HEK293 (cell line): Measurements from ENCODE around the gene ZNF513.

Experiments used
- CTCF ChIP-seq: fragments of 450-650 bp; formaldehyde crosslinking; IDR thresholded peaks from 2 replicates; pipeline ENCODE4 v1.5.1; 2016; ENCODE audit warnings: missing biosample characterization, missing genetic modification characterization
- GFI1B ChIP-seq: fragments of 450-650 bp; formaldehyde crosslinking; IDR thresholded peaks from 2 replicates; pipeline ENCODE4 v1.5.1; 2016; ENCODE audit warnings: missing biosample characterization, missing genetic modification characterization
- GLI2 ChIP-seq: fragments of 450-650 bp; formaldehyde crosslinking; IDR thresholded peaks from 2 replicates; pipeline ENCODE4; 2017; ENCODE audit warnings: missing biosample characterization, missing genetic modification characterization, low read depth, borderline replicate concordance
- HIC1 ChIP-seq: fragments of 450-650 bp; formaldehyde crosslinking; IDR thresholded peaks from 2 replicates; pipeline ENCODE4 v1.5.1; 2016; ENCODE audit warnings: missing biosample characterization, missing genetic modification characterization
- HOXA7 ChIP-seq: sonication (generic); formaldehyde crosslinking; IDR thresholded peaks from 2 replicates; pipeline ENCODE4 v1.8.1; 2022; ENCODE audit warnings: missing genetic modification reagents, borderline replicate concordance
- IKZF3 ChIP-seq: fragments of 450-650 bp; IDR thresholded peaks from 2 replicates; pipeline ENCODE4 v1.5.0; 2018; ENCODE audit warnings: missing biosample characterization, mild to moderate bottlenecking, missing genetic modification characterization, moderate library complexity
- KLF10 ChIP-seq: fragments of 450-650 bp; IDR thresholded peaks from 2 replicates; pipeline ENCODE4 v1.5.1; 2018; ENCODE audit warnings: missing biosample characterization, mild to moderate bottlenecking, missing genetic modification characterization
- MEIS1 ChIP-seq: sonication (generic); formaldehyde crosslinking; IDR thresholded peaks from 2 replicates; pipeline ENCODE4 v1.8.1; 2022; ENCODE audit warnings: missing genetic modification reagents, mild to moderate bottlenecking, borderline replicate concordance
- OSR2 ChIP-seq: fragments of 450-650 bp; formaldehyde crosslinking; IDR thresholded peaks from 2 replicates; pipeline ENCODE4 v1.5.1; 2016; ENCODE audit warnings: missing biosample characterization, missing genetic modification characterization
- RBAK ChIP-seq: fragments of 450-650 bp; formaldehyde crosslinking; IDR thresholded peaks from 2 replicates; pipeline ENCODE4 v1.5.1; 2016; ENCODE audit warnings: missing biosample characterization, missing genetic modification characterization
- REST ChIP-seq: fragments of 450-650 bp; formaldehyde crosslinking; IDR thresholded peaks from 2 replicates; pipeline ENCODE4 v1.5.1; 2016; ENCODE audit warnings: missing biosample characterization, missing genetic modification characterization
- SETDB1 ChIP-seq: IDR thresholded peaks from one replicate; pipeline ENCODE4 v1.6.1; 2017; ENCODE audit warnings: mild to moderate bottlenecking, low read length, moderate library complexity, mixed read lengths; ENCODE audit not compliant: insufficient read length
- YY2 ChIP-seq: fragments of 450-650 bp; formaldehyde crosslinking; IDR thresholded peaks from 2 replicates; pipeline ENCODE4 v1.5.1; 2016; ENCODE audit warnings: missing biosample characterization, missing genetic modification characterization
- ZBTB21 ChIP-seq: fragments of 450-650 bp; formaldehyde crosslinking; IDR thresholded peaks from 2 replicates; pipeline ENCODE4 v1.5.1; 2017; ENCODE audit warnings: missing biosample characterization, missing genetic modification characterization
- ZNF114 ChIP-seq: fragments of 450-650 bp; formaldehyde crosslinking; IDR thresholded peaks from 2 replicates; pipeline ENCODE4 v1.5.0; 2017; ENCODE audit warnings: missing biosample characterization, missing genetic modification characterization
- ZNF175 ChIP-seq: fragments of 450-650 bp; formaldehyde crosslinking; IDR thresholded peaks from 2 replicates; pipeline ENCODE4 v1.5.1; 2016; ENCODE audit warnings: missing biosample characterization, missing genetic modification characterization
- ZNF202 ChIP-seq: fragments of 450-650 bp; formaldehyde crosslinking; IDR thresholded peaks from 2 replicates; pipeline ENCODE4 v1.5.1; 2016; ENCODE audit warnings: missing biosample characterization, missing genetic modification characterization, borderline replicate concordance
- ZNF221 ChIP-seq: fragments of 450-650 bp; formaldehyde crosslinking; IDR thresholded peaks from 2 replicates; pipeline ENCODE4 v1.5.1; 2017; ENCODE audit warnings: missing biosample characterization, missing genetic modification characterization, borderline replicate concordance
- ZNF266 ChIP-seq: fragments of 450-650 bp; formaldehyde crosslinking; IDR thresholded peaks from 2 replicates; pipeline ENCODE4 v1.5.1; 2016; ENCODE audit warnings: missing biosample characterization, missing genetic modification characterization, low read depth
- ZNF335 ChIP-seq: fragments of 450-650 bp; formaldehyde crosslinking; conservative IDR thresholded peaks from 2 replicates; pipeline ENCODE4 v1.5.1; 2016; ENCODE audit warnings: missing biosample characterization, missing genetic modification characterization
- ZNF514 ChIP-seq: fragments of 450-650 bp; formaldehyde crosslinking; IDR thresholded peaks from 2 replicates; pipeline ENCODE4 v1.5.1; 2016; ENCODE audit warnings: missing biosample characterization, missing genetic modification characterization
- ZNF549 ChIP-seq: fragments of 450-650 bp; IDR thresholded peaks from 2 replicates; pipeline ENCODE4 v1.5.1; 2018; ENCODE audit warnings: missing biosample characterization, missing genetic modification characterization, mild to moderate bottlenecking, inconsistent platforms, moderate library complexity
- ZNF621 ChIP-seq: fragments of 450-650 bp; formaldehyde crosslinking; IDR thresholded peaks from 2 replicates; pipeline ENCODE4 v1.5.1; 2017; ENCODE audit warnings: missing biosample characterization, missing genetic modification characterization
- ZNF707 ChIP-seq: fragments of 450-650 bp; formaldehyde crosslinking; IDR thresholded peaks from 2 replicates; pipeline ENCODE4 v1.5.1; 2016; ENCODE audit warnings: missing biosample characterization, missing genetic modification characterization
- ZNF777 ChIP-seq: fragments of 450-650 bp; formaldehyde crosslinking; IDR thresholded peaks from 2 replicates; pipeline ENCODE4 v1.5.1; 2017; ENCODE audit warnings: missing biosample characterization, missing genetic modification characterization, borderline replicate concordance
- ZNF830 ChIP-seq: fragments of 450-650 bp; IDR thresholded peaks from 2 replicates; pipeline ENCODE4 v1.5.0; 2018; ENCODE audit warnings: missing biosample characterization, missing genetic modification characterization, low read depth, mild to moderate bottlenecking, moderate library complexity
- ZNF837 ChIP-seq: fragments of 450-650 bp; formaldehyde crosslinking; IDR thresholded peaks from 2 replicates; pipeline ENCODE4 v1.5.1; 2016; ENCODE audit warnings: missing biosample characterization, missing genetic modification characterization
- ZNF843 ChIP-seq: fragments of 450-650 bp; formaldehyde crosslinking; IDR thresholded peaks from 2 replicates; pipeline ENCODE4 v1.5.1; 2016; ENCODE audit warnings: missing biosample characterization, missing genetic modification characterization
- ZSCAN4 ChIP-seq: fragments of 450-650 bp; formaldehyde crosslinking; IDR thresholded peaks from 2 replicates; pipeline ENCODE4 v1.5.1; 2017; ENCODE audit warnings: missing biosample characterization, missing genetic modification characterization
- TF ChIP-seq, protein P1 (sequence below): fragments of 450-650 bp; formaldehyde crosslinking; IDR thresholded peaks from 2 replicates; pipeline ENCODE4 v1.5.1; 2016; ENCODE audit warnings: missing biosample characterization, missing genetic modification characterization, low read depth

ZNF513 gene

GRCh38 chr2:27428213-27428977 is 47.9 kb upstream of the ZNF513 start, which contains the start of gene NRBP1 (continued):
- TF ChIP-seq, protein P1, sequence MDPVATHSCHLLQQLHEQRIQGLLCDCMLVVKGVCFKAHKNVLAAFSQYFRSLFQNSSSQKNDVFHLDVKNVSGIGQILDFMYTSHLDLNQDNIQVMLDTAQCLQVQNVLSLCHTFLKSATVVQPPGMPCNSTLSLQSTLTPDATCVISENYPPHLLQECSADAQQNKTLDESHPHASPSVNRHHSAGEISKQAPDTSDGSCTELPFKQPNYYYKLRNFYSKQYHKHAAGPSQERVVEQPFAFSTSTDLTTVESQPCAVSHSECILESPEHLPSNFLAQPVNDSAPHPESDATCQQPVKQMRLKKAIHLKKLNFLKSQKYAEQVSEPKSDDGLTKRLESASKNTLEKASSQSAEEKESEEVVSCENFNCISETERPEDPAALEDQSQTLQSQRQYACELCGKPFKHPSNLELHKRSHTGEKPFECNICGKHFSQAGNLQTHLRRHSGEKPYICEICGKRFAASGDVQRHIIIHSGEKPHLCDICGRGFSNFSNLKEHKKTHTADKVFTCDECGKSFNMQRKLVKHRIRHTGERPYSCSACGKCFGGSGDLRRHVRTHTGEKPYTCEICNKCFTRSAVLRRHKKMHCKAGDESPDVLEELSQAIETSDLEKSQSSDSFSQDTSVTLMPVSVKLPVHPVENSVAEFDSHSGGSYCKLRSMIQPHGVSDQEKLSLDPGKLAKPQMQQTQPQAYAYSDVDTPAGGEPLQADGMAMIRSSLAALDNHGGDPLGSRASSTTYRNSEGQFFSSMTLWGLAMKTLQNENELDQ (tag by site-specific recombination) = no peak
- no peak for TF ChIP-seq IKZF3 (tag by site-specific recombination)
- no peak for TF ChIP-seq ZNF221 (tag by site-specific recombination)
- TF ChIP-seq ZNF266 (tag by site-specific recombination) = no peak
- peak; percentile 76 for TF ChIP-seq ZNF335 (tag by site-specific recombination)
- no peak for TF ChIP-seq HOXA7 (CRISPR knock-in tag)
- TF ChIP-seq ZSCAN4 (tag by site-specific recombination) = no peak
- no peak for TF ChIP-seq ZNF707 (tag by site-specific recombination)
- no peak for TF ChIP-seq GFI1B
- no peak for TF ChIP-seq SETDB1
- no peak for TF ChIP-seq ZBTB21 (tag by site-specific recombination)
- peak; percentile 63 for TF ChIP-seq KLF10 (tag by site-specific recombination)
- TF ChIP-seq ZNF843 (tag by site-specific recombination) = no peak
- TF ChIP-seq RBAK (tag by site-specific recombination) = no peak
- no peak for TF ChIP-seq YY2 (tag by site-specific recombination)
- TF ChIP-seq ZNF549 = no peak
- TF ChIP-seq ZNF830 (tag by site-specific recombination) = no peak
- no peak for TF ChIP-seq ZNF621
- TF ChIP-seq REST (tag by site-specific recombination) = no peak
- peak; percentile 69 for TF ChIP-seq CTCF
- TF ChIP-seq ZNF514 (tag by site-specific recombination) = no peak
- TF ChIP-seq HIC1 (tag by site-specific recombination) = no peak
- TF ChIP-seq ZNF202 = no peak
- TF ChIP-seq ZNF837 (tag by site-specific recombination) = no peak
- TF ChIP-seq ZNF175 = no peak
- no peak for TF ChIP-seq MEIS1 (CRISPR knock-in tag)
- no peak for TF ChIP-seq ZNF777 (tag by site-specific recombination)
- TF ChIP-seq ZNF114 (tag by site-specific recombination) = no peak
- TF ChIP-seq OSR2 = no peak
- no peak for TF ChIP-seq GLI2 (tag by site-specific recombination)
